ENCODE results near the gene STXBP1.

Gene STXBP1

DNA sequence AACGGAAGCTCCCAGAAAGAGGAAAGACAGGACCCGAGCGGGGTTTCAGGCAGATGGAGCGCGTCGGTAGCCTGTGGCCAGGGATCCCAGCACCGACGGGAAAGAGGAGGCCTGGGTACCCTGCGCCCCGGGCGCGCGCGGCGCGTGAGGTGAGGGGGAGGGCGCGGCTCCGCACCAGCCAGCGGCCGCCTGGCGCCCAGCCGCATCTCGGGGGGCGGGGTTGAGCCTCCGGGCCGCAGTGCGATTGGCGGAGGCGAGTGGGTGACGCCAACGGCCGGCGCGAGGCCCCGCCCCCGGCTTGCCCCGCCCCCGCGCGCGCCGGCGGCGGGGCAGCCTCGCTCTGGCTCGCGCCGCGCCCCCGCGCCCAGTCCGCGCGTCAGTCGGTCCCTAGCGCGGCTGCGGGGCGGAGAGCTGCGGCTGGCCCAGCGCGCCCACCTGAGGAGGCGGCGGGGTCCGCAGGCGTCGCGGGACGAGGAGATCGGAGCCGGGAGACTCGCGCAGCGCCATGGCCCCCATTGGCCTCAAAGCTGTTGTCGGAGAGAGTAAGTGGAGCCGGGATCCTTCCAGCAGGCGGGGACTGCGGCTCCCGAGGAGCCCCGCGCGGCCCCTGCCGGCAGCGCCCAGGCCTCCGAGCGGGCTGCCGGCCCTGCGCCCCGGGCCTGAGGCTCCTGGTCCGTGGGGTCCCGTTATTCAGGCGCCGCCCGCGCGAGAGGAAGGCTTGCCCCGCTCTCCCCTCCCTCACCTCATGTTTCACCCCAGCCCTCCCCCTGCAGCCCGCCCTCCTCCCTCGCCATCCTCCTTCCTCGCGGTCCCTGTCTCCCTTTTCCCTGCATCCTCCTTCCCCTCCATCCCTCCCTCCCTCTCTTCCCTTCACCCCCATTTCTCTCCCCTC is at the start of gene STXBP1:
TSS of gene STXBP1 (plus strand) at position 379 of the 892 bp plus-strand sequence. CDS start at position 506, 127 bp downstream.
- Histone ChIP-seq H3K27me3 (peaks cover 39 to 78% (median 67%) of the 10 kb centered on the region in 11 experiments), H3K4me3 (peak within 1 kb of the TSS; percentile 68 to 84 (median 79)), H4K20me1 (peaks cover 0 to 25% (median 12%) of the 10 kb centered on the region in 11 experiments; a peak in 13 of 22 replicates), H3K9me3 (replicated peaks in 1 of 11) (no peaks in the 10 kb centered on the region), H3K4me1 (peaks cover 32 to 40% (median 36%) of the 10 kb centered on the region in 10 experiments), H3K36me3 (no peaks in the 10 kb centered on the region), H3K4me2 (peak within 1 kb of the TSS; percentile 89 to 99 (median 95)), H3K27ac (peak within 1 kb of the TSS in 10 of 11 experiments; percentile 25 to 76 (median 62); a peak in 17 of 22 replicates), H3K9ac (peak within 1 kb of the TSS; percentile 63 to 84 (median 77))
- TF ChIP-seq Cebpa-rat (IDR thresholded peaks at IDR 0.05) = no peak

DNA sequence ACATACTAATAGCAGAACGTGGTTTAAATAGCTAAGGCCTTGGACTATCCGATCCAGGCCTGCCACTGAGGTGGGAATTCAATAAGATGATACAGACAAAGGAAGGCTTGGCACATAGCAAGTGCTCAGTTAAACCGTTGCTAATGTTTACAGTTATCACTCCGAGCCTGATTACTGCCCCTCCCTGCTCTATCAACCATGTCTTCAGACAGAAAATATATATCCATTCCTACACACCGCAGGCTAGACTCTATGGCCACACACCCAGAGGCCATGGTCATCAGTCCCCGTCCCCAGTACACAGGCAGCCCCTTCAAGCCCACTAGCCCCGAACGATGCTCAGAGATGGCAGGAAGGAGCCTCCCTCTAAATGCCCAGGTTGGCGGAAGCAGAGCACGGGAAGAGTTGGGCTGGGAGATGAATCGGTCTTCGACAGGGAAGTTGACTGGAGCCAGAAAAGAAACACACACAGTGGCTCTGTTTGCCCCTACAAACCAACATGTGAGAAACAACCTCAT is 49.7 kb upstream of the STXBP1 start:
- Histone ChIP-seq H3K36me3 (peaks cover 0 to 80% (median 51%) of the 10 kb centered on the region in 11 experiments; a peak in 18 of 22 replicates), H3K9ac (peak overlapping the region in 10 of 11 experiments; percentile 3 to 78 (median 60); a peak in 15 of 22 replicates), H3K27ac (peak overlapping the region; percentile 9 to 85 (median 69); a peak in 19 of 22 replicates), H3K4me2 (peak overlapping the region; percentile 75 to 100 (median 98)), H3K9me3 (replicated peaks in 1 of 11) (no peaks in the 10 kb centered on the region), H4K20me1 (peaks cover 13 to 92% (median 28%) of the 10 kb centered on the region in 11 experiments; a peak in 18 of 22 replicates), H3K4me1 (peaks cover 51 to 100% (median 95%) of the 10 kb centered on the region in 10 experiments), H3K4me3 (peak overlapping the region in 3 of 10 experiments; percentile 40 to 58 (median 57); a peak in 6 of 20 replicates), H3K27me3 (no peaks in the 10 kb centered on the region)
- no peak for TF ChIP-seq Cebpa-rat (IDR thresholded peaks at IDR 0.05)

DNA sequence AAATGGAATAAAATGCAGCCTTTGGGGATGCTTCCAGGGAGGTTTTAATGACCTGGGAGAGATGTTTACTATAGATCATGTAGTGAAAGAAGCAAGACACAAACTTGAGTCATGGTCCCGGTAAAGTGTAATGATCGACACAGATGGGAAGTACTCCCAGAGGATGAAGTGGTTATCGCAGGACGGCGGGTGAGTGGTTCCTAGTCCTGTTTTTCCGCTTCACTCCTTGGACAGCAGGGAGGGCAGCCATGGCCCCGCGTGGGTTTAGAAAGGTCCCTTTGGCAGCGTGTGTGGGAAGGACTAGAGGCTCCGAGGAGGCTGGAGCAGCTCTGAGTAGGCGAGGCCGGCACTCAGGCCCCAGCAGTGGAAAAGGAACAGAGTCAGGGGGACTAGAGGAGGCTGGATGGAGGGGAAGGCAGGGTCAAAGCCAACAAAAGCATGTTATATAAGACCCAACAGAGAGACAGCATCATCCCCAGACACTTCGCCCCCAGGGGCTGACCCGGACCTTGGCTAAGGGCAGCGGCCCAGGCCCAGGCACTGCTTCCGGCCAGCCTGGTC is 49.2 kb upstream of the STXBP1 start:
- Histone ChIP-seq H3K27ac (peak overlapping the region in 10 of 11 experiments; percentile 20 to 85 (median 70); a peak in 20 of 22 replicates), H3K9ac (peak overlapping the region in 7 of 11 experiments; percentile 24 to 78 (median 67); a peak in 12 of 22 replicates), H3K27me3 (no peaks in the 10 kb centered on the region), H3K36me3 (peaks cover 0 to 83% (median 51%) of the 10 kb centered on the region in 11 experiments; a peak in 18 of 22 replicates), H3K4me3 (peak overlapping the region in 5 of 10 experiments; percentile 2 to 58 (median 40); a peak in 7 of 20 replicates), H3K4me1 (peaks cover 51 to 100% (median 89%) of the 10 kb centered on the region in 10 experiments), H3K9me3 (replicated peaks in 1 of 11) (no peaks in the 10 kb centered on the region), H4K20me1 (peaks cover 12 to 87% (median 28%) of the 10 kb centered on the region in 11 experiments; a peak in 19 of 22 replicates), H3K4me2 (peak overlapping the region in 10 of 11 experiments; percentile 88 to 100 (median 98); a peak in 18 of 22 replicates)
- no peak for TF ChIP-seq Cebpa-rat (IDR thresholded peaks at IDR 0.05)

DNA sequence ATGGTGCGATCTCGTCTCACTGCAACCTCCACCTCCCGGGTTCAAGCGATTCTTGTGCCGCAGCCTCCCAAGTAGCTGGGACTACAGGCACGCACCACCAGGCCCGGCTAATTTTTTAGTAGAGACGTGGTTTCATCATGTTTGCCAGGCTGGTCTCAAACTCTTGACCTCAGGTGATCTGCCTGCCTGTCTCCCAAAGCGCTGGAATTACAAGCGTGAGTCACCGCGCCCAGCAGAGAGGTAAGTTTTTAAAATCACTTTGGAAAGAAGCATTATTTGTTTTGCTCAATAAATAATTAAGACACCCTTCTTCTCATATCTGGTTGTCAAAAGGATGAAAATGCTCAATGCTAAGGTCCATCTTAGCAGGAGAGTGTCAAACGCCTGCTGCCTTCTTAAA is 48.5 kb upstream of the STXBP1 start:
- Histone ChIP-seq H3K27ac (peak overlapping the region in 6 of 11 experiments; percentile 59 to 85 (median 72); a peak in 10 of 22 replicates), H3K4me1 (peaks cover 50 to 97% (median 82%) of the 10 kb centered on the region in 10 experiments), H3K9me3 (replicated peaks in 1 of 11) (no peaks in the 10 kb centered on the region), H3K4me3 (peak overlapping the region in 5 of 10 experiments; percentile 2 to 58 (median 40); a peak in 6 of 20 replicates), H3K27me3 (no peaks in the 10 kb centered on the region; a peak in 1 of 22 replicates), H3K4me2 (peak overlapping the region in 8 of 11 experiments; percentile 89 to 100 (median 98); a peak in 14 of 22 replicates), H3K36me3 (peaks cover 0 to 81% (median 45%) of the 10 kb centered on the region in 11 experiments; a peak in 18 of 22 replicates), H3K9ac (peak overlapping the region in 6 of 11 experiments; percentile 61 to 78 (median 67); a peak in 6 of 22 replicates), H4K20me1 (peaks cover 8 to 80% (median 28%) of the 10 kb centered on the region in 11 experiments; a peak in 19 of 22 replicates)
- no peak for TF ChIP-seq Cebpa-rat (IDR thresholded peaks at IDR 0.05)

DNA sequence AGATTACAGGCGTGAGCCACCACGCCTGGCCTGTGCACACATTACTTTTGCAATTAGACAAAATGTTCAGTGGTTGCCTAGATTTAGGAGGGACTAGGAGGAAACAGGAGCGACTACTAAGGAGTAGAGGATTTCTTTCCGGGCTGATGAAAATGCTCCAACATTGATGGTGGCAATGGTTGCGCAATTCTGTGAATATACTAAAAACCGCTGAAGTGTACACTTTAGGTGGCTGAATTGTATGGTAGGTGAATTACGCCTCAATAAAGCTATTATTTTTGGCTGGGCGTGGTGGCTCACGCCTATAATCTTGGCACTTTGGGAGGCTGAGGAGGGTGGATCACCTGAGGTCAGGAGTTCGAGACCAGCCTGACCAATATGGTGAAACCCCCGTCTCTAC is 46.8 kb upstream of the STXBP1 start:
- peaks cover 54 to 90% (median 75%) of the 10 kb centered on the region in 10 experiments for H3K4me1 ChIP-seq
- H3K4me2 ChIP-seq = peak overlapping the region in 9 of 11 experiments; percentile 23 to 100 (median 98); a peak in 16 of 22 replicates

DNA sequence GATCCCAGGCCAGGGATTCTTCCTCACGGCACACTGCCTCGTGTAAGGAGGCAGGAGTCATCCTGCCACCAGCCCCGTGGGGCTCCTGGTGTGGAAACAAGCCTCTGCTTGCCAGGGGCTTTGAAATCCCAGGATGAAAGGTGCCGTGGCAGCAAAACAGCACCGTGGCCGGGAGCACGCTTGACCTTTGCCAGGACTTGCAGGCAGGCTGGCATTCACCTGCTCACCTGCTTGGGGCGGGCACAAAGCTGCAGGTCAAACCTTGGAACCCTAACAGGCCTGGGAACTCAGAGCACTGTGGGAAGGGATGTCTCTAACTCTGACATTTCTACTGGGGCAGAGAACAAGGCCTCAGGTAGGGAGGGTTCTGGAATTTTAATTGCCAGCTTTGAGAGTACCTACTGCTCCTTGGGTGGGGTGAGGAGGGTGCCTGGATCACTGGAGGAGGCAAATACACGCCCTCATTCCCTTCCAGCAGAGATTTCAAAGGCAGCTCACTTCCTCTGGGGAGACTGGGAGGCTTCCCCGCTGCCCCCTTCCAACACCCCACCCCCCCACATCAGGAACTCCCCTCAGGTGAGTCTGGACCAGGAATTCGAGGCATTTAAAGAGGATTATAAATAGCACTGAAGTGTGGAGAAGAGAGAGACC is 45.6 kb upstream of the STXBP1 start:
- Histone ChIP-seq H3K4me2 (peak overlapping the region; percentile 89 to 100 (median 99)), H3K27ac (peak overlapping the region in 4 of 11 experiments; percentile 76 to 82 (median 78); a peak in 7 of 22 replicates), H3K4me3 (peak overlapping the region in 9 of 10 experiments; percentile 80 to 99 (median 94); a peak in 15 of 20 replicates), H3K9me3 (replicated peaks in 1 of 11) (no peaks in the 10 kb centered on the region), H3K9ac (peak overlapping the region in 10 of 11 experiments; percentile 79 to 94 (median 86); a peak in 19 of 22 replicates), H3K4me1 (peaks cover 49 to 89% (median 75%) of the 10 kb centered on the region in 10 experiments), H3K36me3 (peaks cover 0 to 55% (median 20%) of the 10 kb centered on the region in 11 experiments; a peak in 14 of 22 replicates), H4K20me1 (peaks cover 7 to 51% (median 28%) of the 10 kb centered on the region in 11 experiments; a peak in 18 of 22 replicates), H3K27me3 (no peaks in the 10 kb centered on the region; a peak in 1 of 22 replicates)
- no peak for TF ChIP-seq Cebpa-rat (IDR thresholded peaks at IDR 0.05)

More for the DNA sequence above, 46.8 kb upstream of the STXBP1 start:
- TF ChIP-seq Cebpa-rat (IDR thresholded peaks at IDR 0.05) = peak; percentile 49 to 96 (median 86); a peak in 19 of 22 replicates
- peak overlapping the region in 1 of 11 experiments; percentile 89; a peak in 1 of 22 replicates for H3K9ac ChIP-seq
- no peaks in the 10 kb centered on the region; a peak in 1 of 22 replicates for H3K27me3 ChIP-seq
- no peak overlapping the region; a peak in 1 of 22 replicates for H3K27ac ChIP-seq
- H3K4me3 ChIP-seq = peak overlapping the region in 3 of 10 experiments; percentile 96 to 99 (median 99); a peak in 4 of 20 replicates
- H3K9me3 ChIP-seq (replicated peaks in 1 of 11) = no peaks in the 10 kb centered on the region
- peaks cover 8 to 64% (median 28%) of the 10 kb centered on the region in 11 experiments; a peak in 18 of 22 replicates for H4K20me1 ChIP-seq
- peaks cover 0 to 65% (median 29%) of the 10 kb centered on the region in 11 experiments; a peak in 17 of 22 replicates for H3K36me3 ChIP-seq

DNA sequence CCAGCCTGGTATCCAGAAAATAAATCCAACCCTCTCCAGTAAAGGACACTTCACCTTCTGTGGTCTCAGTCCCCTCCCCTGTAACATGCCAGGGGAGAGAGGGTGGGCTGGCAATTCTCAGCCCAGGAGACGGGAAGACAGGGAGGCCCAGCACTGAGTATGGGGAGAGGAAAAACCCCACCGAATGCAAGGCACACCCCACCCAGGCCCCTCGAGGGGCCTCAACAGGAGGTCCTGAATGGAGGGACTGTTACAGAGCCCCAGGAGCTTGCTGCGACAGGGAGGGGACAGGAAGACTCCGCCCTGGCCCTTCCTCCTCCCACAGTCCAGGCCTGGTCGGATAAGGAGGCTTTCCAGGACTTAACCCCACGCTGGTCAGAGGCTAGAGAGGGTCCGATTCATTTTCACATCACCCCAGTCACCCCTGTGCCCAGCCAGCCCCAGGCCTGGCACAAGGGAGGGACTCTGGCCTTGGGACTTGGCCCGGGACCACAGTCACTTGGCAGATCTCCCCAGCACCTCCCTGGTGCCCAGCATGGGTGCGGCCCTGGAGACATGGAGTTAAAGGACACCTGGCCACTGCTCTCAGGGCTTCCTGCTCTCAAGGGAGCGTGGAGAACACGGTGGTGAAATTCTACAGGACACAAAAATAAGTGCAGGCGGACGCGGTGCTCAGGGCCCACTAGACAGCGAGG is 44.9 kb upstream of the STXBP1 start:
- no peaks in the 10 kb centered on the region; a peak in 1 of 22 replicates for H3K27me3 ChIP-seq
- H4K20me1 ChIP-seq = peaks cover 5 to 44% (median 28%) of the 10 kb centered on the region in 11 experiments; a peak in 18 of 22 replicates
- H3K27ac ChIP-seq = peak overlapping the region in 8 of 11 experiments; percentile 40 to 82 (median 74); a peak in 14 of 22 replicates
- H3K36me3 ChIP-seq = peaks cover 0 to 55% (median 20%) of the 10 kb centered on the region in 11 experiments; a peak in 14 of 22 replicates
- H3K4me2 ChIP-seq = peak overlapping the region; percentile 89 to 100 (median 99)
- H3K4me3 ChIP-seq = peak overlapping the region; percentile 80 to 99 (median 93)
- H3K9me3 ChIP-seq (replicated peaks in 1 of 11) = no peaks in the 10 kb centered on the region
- H3K4me1 ChIP-seq = peaks cover 42 to 82% (median 75%) of the 10 kb centered on the region in 10 experiments
- TF ChIP-seq Cebpa-rat (IDR thresholded peaks at IDR 0.05) = no peak
- H3K9ac ChIP-seq = peak overlapping the region; percentile 79 to 94 (median 86)
